GM12891 (cell line): Measurements from ENCODE around the gene LYPD5.

Experiments used
- DNase-seq: peaks from one replicate; pipeline ENCODE4 v3.0.0; 2011; ENCODE audit warnings: low spot score; ENCODE audit not compliant: insufficient read length
- FAIRE-seq: peaks from 2 replicates; lab custom pipeline; 2011; peaks lifted over from hg19 to GRCh38; lab: Jason Lieb, UNC
- PAX5 ChIP-seq: IDR thresholded peaks from 2 replicates; pipeline ENCODE4 v1.6.1; 2011; ENCODE audit warnings: low read length, moderate library complexity, mild to moderate bottlenecking; ENCODE audit not compliant: insufficient read depth, severe bottlenecking
- POLR2A ChIP-seq: IDR thresholded peaks from 2 replicates; pipeline ENCODE4 v1.6.1; 2011; ENCODE audit warnings: low read depth, low read length, control low read depth
- POLR2AphosphoS5 ChIP-seq: IDR thresholded peaks from 2 replicates; pipeline ENCODE4 v1.6.1; 2011; ENCODE audit warnings: low read depth, low read length, control low read depth
- POU2F2 ChIP-seq: IDR thresholded peaks from 2 replicates; pipeline ENCODE4 v1.6.1; 2011; ENCODE audit warnings: low read depth, mild to moderate bottlenecking, control low read depth, low read length, moderate library complexity
- SPI1 ChIP-seq: IDR thresholded peaks from 2 replicates; pipeline ENCODE4 v1.6.1; 2011; ENCODE audit warnings: low read depth, low read length, control low read depth
- TAF1 ChIP-seq: IDR thresholded peaks from 2 replicates; pipeline ENCODE4 v1.6.1; 2011; ENCODE audit warnings: low read depth, low read length, control low read depth

The LYPD5 gene

GRCh38 chr19:43804432-43804831 is 2.2 kb upstream of the LYPD5 start:
- no peak for DNase-seq
- FAIRE-seq = no peak
- TF ChIP-seq TAF1 (no peak), SPI1 (no peak), PAX5 (no peak), POLR2AphosphoS5 (no peak), POLR2A (no peak), POU2F2 (no peak)

GRCh38 chr19:43799502-43800142 is 2.6 kb downstream of the LYPD5 start:
- FAIRE-seq = no peak
- TF ChIP-seq PAX5 (no peak), POLR2AphosphoS5 (no peak), SPI1 (no peak), POU2F2 (no peak), POLR2A (no peak), TAF1 (no peak)
- no peak for DNase-seq

DNA sequence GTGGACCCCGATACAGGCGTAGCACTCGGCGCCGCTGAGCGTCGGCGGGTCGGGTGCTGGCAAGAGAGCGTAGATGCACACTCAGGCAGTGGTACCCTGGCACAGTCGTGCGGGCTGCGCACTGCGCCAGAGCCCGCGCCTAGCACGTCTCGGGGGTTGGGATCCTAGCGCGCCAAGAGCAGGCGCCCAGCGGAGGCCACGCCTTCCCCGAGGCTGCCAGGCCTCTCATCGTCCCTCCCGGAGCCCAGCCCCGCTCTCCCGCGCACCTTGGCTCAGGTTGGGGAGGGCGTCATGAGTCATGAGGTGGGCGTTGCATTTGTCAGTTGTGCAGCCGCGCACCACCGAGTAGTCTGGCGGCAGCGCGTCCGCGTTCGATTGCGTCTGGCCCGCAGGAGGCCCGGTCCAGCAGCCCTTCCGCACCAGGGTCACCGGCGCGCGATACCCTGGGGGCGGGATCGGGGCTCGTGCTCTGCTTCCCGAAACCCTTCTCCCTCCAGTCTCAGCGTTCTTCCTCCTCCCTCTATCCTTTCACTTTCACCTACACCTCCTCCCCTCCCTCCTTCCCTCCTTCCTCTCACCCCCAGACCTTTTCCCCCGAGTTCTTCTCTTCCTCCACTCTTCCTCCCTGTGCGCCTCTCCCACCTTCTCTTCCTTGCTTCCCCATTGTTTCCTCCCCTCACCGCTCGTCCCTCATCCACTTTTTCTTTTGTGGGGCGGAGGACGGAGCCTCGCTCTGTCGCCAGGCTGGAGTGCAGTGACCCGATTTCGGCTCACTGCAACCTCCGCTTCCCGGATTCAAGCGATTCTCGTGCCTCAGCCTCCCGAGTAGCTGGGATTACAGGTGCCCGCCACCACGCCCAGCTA is 3.5 kb downstream of the LYPD5 start:
- no peak for DNase-seq

GRCh38 chr19:43798026-43798545 is 4.2 kb downstream of the LYPD5 start:
- TF ChIP-seq SPI1 (no peak), TAF1 (no peak), POLR2A (no peak), POU2F2 (no peak), PAX5 (no peak), POLR2AphosphoS5 (no peak)
- DNase-seq (no peak), FAIRE-seq (no peak)

More for the DNA sequence above, 3.5 kb downstream of the LYPD5 start:
- peak; percentile 82 for FAIRE-seq
- TF ChIP-seq TAF1 = no peak
- no peak for TF ChIP-seq POU2F2

- TF ChIP-seq PAX5 = no peak
- TF ChIP-seq POU2F2 = no peak
- TF ChIP-seq POLR2AphosphoS5 = no peak
- no peak for TF ChIP-seq TAF1
- no peak for TF ChIP-seq POLR2A
- no peak for TF ChIP-seq SPI1
- DNase-seq (no peak), FAIRE-seq (no peak)
Observed at GRCh38 chr19:43797556-43797955, 4.7 kb downstream of the LYPD5 start.

DNA sequence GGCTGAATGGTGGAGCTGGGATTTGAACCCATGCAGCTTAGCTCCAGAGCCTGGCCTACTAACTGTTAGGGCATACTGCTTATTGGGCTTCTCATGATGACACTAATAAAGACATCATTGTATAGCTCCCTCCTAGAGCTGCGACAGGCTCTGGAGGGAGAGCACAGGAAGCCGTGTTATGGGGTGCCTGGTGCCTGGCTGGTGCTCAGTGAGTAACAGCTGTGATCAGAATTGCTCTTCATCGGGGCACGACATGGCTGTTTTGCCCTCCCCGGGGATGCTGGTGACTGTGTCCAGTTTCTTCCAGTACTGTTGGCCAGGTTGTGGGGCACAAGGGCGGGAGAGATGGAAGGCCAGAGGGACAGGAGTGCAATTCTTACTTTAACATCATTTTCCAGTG is 5.1 kb downstream of the LYPD5 start:
- FAIRE-seq (no peak), DNase-seq (no peak)
- TF ChIP-seq POLR2AphosphoS5 = no peak
- no peak for TF ChIP-seq PAX5
- TF ChIP-seq POU2F2 = no peak
- TF ChIP-seq SPI1 = no peak

DNA sequence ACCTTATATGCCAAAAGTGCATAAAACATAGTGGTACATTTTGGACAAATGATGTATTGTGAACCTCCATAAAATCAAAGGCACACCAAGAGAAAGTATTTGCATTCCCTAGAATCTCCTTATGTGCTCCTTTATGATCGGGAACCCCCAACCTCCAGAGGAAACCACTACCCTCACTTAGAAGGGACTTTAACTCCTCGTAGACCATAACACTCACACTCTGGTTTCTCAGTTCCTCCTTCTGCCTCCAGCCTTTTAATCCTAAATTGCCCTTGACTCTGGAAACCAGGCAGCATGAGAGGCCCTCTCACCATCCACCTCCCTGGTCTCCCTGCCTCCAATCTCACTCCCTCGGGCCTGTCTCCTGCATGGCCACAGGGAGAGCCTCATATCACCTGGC is 11.7 kb downstream of the LYPD5 start:
- no peak for DNase-seq
- TF ChIP-seq POLR2AphosphoS5 (no peak), SPI1 (peak; percentile 98)
- peak; percentile 89 for FAIRE-seq

GRCh38 chr19:43789029-43789428 is 13.2 kb downstream of the LYPD5 start:
- FAIRE-seq = peak; percentile 59
- TF ChIP-seq POU2F2 (no peak), TAF1 (no peak), PAX5 (no peak), POLR2A (no peak), POLR2AphosphoS5 (no peak), SPI1 (peak; percentile 71)
- no peak for DNase-seq

GRCh38 chr19:43786665-43787064 is 15.6 kb downstream of the LYPD5 start:
- DNase-seq = no peak
- FAIRE-seq = no peak
- TF ChIP-seq POLR2A (no peak), POLR2AphosphoS5 (no peak), PAX5 (no peak), POU2F2 (no peak), SPI1 (no peak), TAF1 (no peak)

DNA sequence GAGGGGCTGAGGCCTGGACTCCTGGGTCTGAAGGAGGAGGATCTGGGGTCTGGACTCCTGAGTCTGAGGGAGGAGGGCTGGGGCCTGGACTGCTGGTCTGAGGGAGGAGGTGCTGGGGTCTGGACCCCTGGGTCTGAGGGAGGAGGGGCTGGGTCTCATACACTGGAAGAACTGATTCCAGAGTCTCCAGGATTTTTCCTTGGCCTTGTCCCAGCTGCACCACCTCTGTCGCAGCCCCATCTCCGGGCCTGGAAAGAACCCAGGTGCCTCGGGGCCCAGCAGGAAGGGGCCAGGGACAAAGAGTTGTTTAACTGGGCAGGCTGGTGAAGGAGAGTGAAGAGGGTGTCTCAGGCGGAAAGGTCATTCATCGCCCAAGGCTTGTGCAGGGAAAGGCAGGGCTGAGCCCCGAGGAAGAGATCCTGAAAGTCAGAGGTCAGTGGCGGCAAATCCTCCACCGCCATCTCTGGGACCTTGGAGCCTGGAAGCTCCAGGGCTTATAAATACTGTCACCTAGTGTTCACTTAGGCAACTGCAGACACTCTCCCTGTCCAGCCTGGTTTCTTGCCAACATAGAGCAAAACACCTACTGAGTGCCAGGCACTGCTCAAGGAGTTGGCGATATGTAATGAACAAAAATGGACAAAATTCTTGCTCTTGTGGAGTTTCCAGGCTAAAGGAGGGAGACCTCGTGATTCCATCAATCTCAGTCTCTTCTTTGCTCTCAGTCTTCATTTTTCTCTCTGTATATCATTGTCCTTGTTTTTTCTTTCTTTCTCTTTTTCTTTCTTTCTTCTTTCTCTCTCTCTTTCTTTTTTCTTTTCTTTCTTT is 17.1 kb downstream of the LYPD5 start:
- FAIRE-seq = peak; percentile 65

More for the DNA sequence above, 17.1 kb downstream of the LYPD5 start:
- no peak for DNase-seq
- no peak for TF ChIP-seq TAF1
- TF ChIP-seq POLR2AphosphoS5 = no peak
- no peak for TF ChIP-seq SPI1
- no peak for TF ChIP-seq PAX5
- TF ChIP-seq POU2F2 = no peak
- TF ChIP-seq POLR2A = no peak
